Gastrocnemius medialis (tissue), 4 donors: ENCODE results near the gene RNF220. TPM values are rescaled to one million over a fixed set of nuclear protein-coding genes. Genes with fewer than 3 reads are reported as not detected.

Experiments
- ATAC-seq, 2 donors: fragments of 150-250 bp; one replicate each; pipeline ENCODE4 v1.9.1; 2016
- DNase-seq, 2 donors: peaks; one replicate each; pipeline ENCODE4 v3.0.0-alpha.2; 2019
- H3K27ac ChIP-seq, 4 donors: fragments of 200-600 bp; sonication (generic); 1 replicate in 1 of 4; 2 replicates in 3 of 4; pipeline ENCODE4 v1.5.1; 2016 to 2018; ENCODE audit warnings: mild to moderate bottlenecking in 2 of 4, moderate library complexity in 1 of 4
- H3K27me3 ChIP-seq, 3 donors: fragments of 200-600 bp; sonication (generic) in 2 of 3; 1 replicate in 1 of 3; 2 replicates in 2 of 3; pipeline versions ENCODE4 v1.5.1 to v1.6.0; 2016 to 2019; ENCODE audit warnings: mild to moderate bottlenecking in 1 of 3, moderate library complexity in 1 of 3
- H3K36me3 ChIP-seq, 2 donors: fragments of 200-600 bp; sonication (generic) in 1 of 2; one replicate each; pipeline ENCODE4 v1.5.1; 2017 to 2018
- H3K4me1 ChIP-seq, 2 donors: fragments of 200-600 bp; sonication (generic) in 1 of 2; one replicate each; pipeline ENCODE4 v1.5.1; 2016 to 2017; ENCODE audit warnings: mild to moderate bottlenecking in 2 of 2
- H3K4me3 ChIP-seq, 4 donors: fragments of 200-600 bp; sonication (generic) in 3 of 4; 1 replicate in 1 of 4; 2 replicates in 3 of 4; pipeline ENCODE4 v1.5.1; 2016 to 2019; ENCODE audit warnings: mild to moderate bottlenecking in 2 of 4
- H3K9me3 ChIP-seq, 3 donors: fragments of 200-600 bp; sonication (generic) in 2 of 3; 1 replicate in 1 of 3; 2 replicates in 2 of 3; pipeline ENCODE4 v1.5.1; 2016 to 2019
- CTCF ChIP-seq, 5 experiments: fragments of 450-650 bp in 3 of 5; fragments of 200-600 bp in 2 of 5; sonication (generic) in 2 of 5; IDR thresholded peaks in 4 of 5; conservative IDR thresholded peaks in 1 of 5; 1 replicate in 4 of 5; 2 replicates in 1 of 5; pipeline ENCODE4 v1.5.1; 2016 to 2019; ENCODE audit warnings: antibody characterized with exemption in 5 of 5, mild to moderate bottlenecking in 3 of 5, moderate library complexity in 3 of 5
- POLR2A ChIP-seq, 2 donors: fragments of 450-650 bp; IDR thresholded peaks; one replicate each; pipeline ENCODE4 v1.6.1; 2017; ENCODE audit warnings: antibody characterized with exemption in 2 of 2, mild to moderate bottlenecking in 2 of 2, moderate library complexity in 2 of 2
- in situ Hi-C, 4 donors: fragments of 200-750 bp; cut with MboI; loops; one replicate each; pipeline versions ENCODE4 v1.15.0 to v1.8.0; 2017; ENCODE audit warnings: low sequenced_read_pairs in 4 of 4
- intact Hi-C: fragments of 100-400 bp; cut with DNase I; formaldehyde crosslinking; loops from one replicate; pipeline ENCODE4 v1.15.1; 2023; ENCODE audit warnings: low total_unique reads
- total RNA-seq, 4 donors: library from RNA; depleted of rRNA; stranded (reverse); fragments of >200 nt; gene quantifications; one replicate each; pipeline versions ENCODE4 v1.1.0 to v1.2.3, GENCODE V29; 2016

The RNF220 gene
- total RNA-seq, 4 donors from 2014 or later, result 91.2 to 172 (median 128) TPM

- Histone ChIP-seq H3K4me1 (peaks cover 0 to 6% of the 10 kb centered on the region in 2 donors), H3K27ac (no peak overlapping the region), H3K36me3 (peaks cover 0 to 16% of the 10 kb centered on the region in 2 donors), H3K9me3 (no peaks in the 10 kb centered on the region), H3K4me3 (no peak overlapping the region), H3K27me3 (no peaks in the 10 kb centered on the region)
- DNase-seq, result no peak
- intact Hi-C loops (loop anchor here (10.0 kb wide), 1 partner anchor 440 kb away; the partner anchor contains the start of gene DMAP1), in situ Hi-C loops (loop anchor here (5.0 to 10.0 kb wide), 3 partner anchors 42 to 50 kb away; no protein-coding TSS in a partner anchor)
- ATAC-seq, result no peak
- TF ChIP-seq CTCF (IDR thresholded peaks at IDR 0.05 in 4 of 5, conservative IDR thresholded peaks at IDR 0.05 in 1 of 5) (no peak), POLR2A (IDR thresholded peaks at IDR 0.05) (no peak)
These were observed 249.6 kb downstream of the RNF220 start for GRCh38 chr1:44654621-44655187.

- intact Hi-C loops (loop anchor here (10.0 kb wide), 1 partner anchor 441 kb away; the partner anchor contains the start of gene DMAP1), in situ Hi-C loops (loop anchor here in 1 of 4 donors (10.0 kb wide), 1 partner anchor 51 kb away; no protein-coding TSS in a partner anchor)
- no peak overlapping the region for H3K27ac ChIP-seq
- H3K4me1 ChIP-seq, result peaks cover 0 to 11% of the 10 kb centered on the region in 2 donors
- TF ChIP-seq CTCF (IDR thresholded peaks at IDR 0.05 in 4 of 5, conservative IDR thresholded peaks at IDR 0.05 in 1 of 5) (peak in 4 of 5 experiments; percentile 22 to 55 (median 40)), POLR2A (IDR thresholded peaks at IDR 0.05) (no peak)
- DNase-seq (no peak), ATAC-seq (no peak)
- no peak overlapping the region for H3K4me3 ChIP-seq
- no peaks in the 10 kb centered on the region for H3K27me3 ChIP-seq
- no peaks in the 10 kb centered on the region for H3K9me3 ChIP-seq
- H3K36me3 ChIP-seq, result peaks cover 0 to 7% of the 10 kb centered on the region in 2 donors
These were observed 250.6 kb downstream of the RNF220 start for GRCh38 chr1:44655609-44656008.

GRCh38 chr1:44659566-44659965 lies 254.5 kb downstream of the RNF220 start:
- H3K4me1 ChIP-seq, result peaks cover 0 to 8% of the 10 kb centered on the region in 2 donors
- no peak overlapping the region for H3K27ac ChIP-seq
- intact Hi-C loops (loop anchor here (10.0 kb wide), 1 partner anchor 445 kb away; the partner anchor contains the start of gene DMAP1), in situ Hi-C loops (loop anchor here in 1 of 4 donors (10.0 kb wide), 1 partner anchor 55 kb away; no protein-coding TSS in a partner anchor)
- no peak for DNase-seq
- ATAC-seq, result no peak
- no peaks in the 10 kb centered on the region for H3K27me3 ChIP-seq
- TF ChIP-seq CTCF (IDR thresholded peaks at IDR 0.05 in 4 of 5, conservative IDR thresholded peaks at IDR 0.05 in 1 of 5) (no peak), POLR2A (IDR thresholded peaks at IDR 0.05) (no peak)
- no peaks in the 10 kb centered on the region for H3K36me3 ChIP-seq
- no peak overlapping the region for H3K4me3 ChIP-seq
- H3K9me3 ChIP-seq, result no peaks in the 10 kb centered on the region

GRCh38 chr1:44660176-44660575 lies 255.1 kb downstream of the RNF220 start:
- ATAC-seq (peak; percentile 23 to 46), DNase-seq (peak; percentile 21 to 62)
- Histone ChIP-seq H3K9me3 (no peaks in the 10 kb centered on the region), H3K27me3 (no peaks in the 10 kb centered on the region), H3K4me3 (no peak overlapping the region), H3K27ac (no peak overlapping the region), H3K4me1 (peaks cover 0 to 8% of the 10 kb centered on the region in 2 donors), H3K36me3 (no peaks in the 10 kb centered on the region)
- in situ Hi-C loops (no loop called here), intact Hi-C loops (no loop called here)
- TF ChIP-seq POLR2A (IDR thresholded peaks at IDR 0.05) (no peak), CTCF (IDR thresholded peaks at IDR 0.05 in 4 of 5, conservative IDR thresholded peaks at IDR 0.05 in 1 of 5) (no peak)
